HL-60 (cell line): Measurements from ENCODE around the gene TBCD.

Source experiments
- DNase-seq, 2 experiments: peaks; one replicate each; pipeline ENCODE4 v3.0.0-alpha.2; 2010 to 2020; ENCODE audit warnings: low read depth in 1 of 2, low spot score in 1 of 2
- H3K27ac ChIP-seq: fragments of 250-450 bp; sonication (Bioruptor Pico); replicated peaks from 2 replicates; pipeline ENCODE4 v1.5.1; 2020; ENCODE audit warnings: mild to moderate bottlenecking, moderate library complexity
- H3K27me3 ChIP-seq: fragments of 250-450 bp; sonication (Bioruptor Pico); 2 replicates; pipeline ENCODE4 v1.5.1; 2021; ENCODE audit warnings: mild to moderate bottlenecking, moderate library complexity; ENCODE audit not compliant: insufficient read depth, poor library complexity, severe bottlenecking
- H3K4me3 ChIP-seq: replicated peaks from 2 replicates; pipeline ENCODE4 v1.5.1; 2011; ENCODE audit warnings: mild to moderate bottlenecking, control low read depth, low read length; ENCODE audit not compliant: insufficient read depth
- CTCF ChIP-seq: IDR thresholded peaks from one replicate; pipeline ENCODE4 v1.5.1; 2011; ENCODE audit warnings: low read length, control low read depth, inconsistent platforms; ENCODE audit not compliant: insufficient read depth
- GABPA ChIP-seq: IDR thresholded peaks from 2 replicates; pipeline ENCODE4 v1.6.1; 2012; ENCODE audit warnings: low read depth
- POLR2AphosphoS5 ChIP-seq: IDR thresholded peaks from 2 replicates; pipeline ENCODE4 v1.6.1; 2012; ENCODE audit warnings: low read depth
- REST ChIP-seq: IDR thresholded peaks from 2 replicates; pipeline ENCODE4 v1.6.1; 2012; ENCODE audit warnings: low read depth; ENCODE audit not compliant: insufficient replicate concordance
- SPI1 ChIP-seq: IDR thresholded peaks from 2 replicates; pipeline ENCODE4 v1.6.1; 2012; ENCODE audit warnings: low read depth, mild to moderate bottlenecking, borderline replicate concordance

TBCD gene

GRCh38 chr17:82970818-82971590 lies 219.1 kb downstream of the TBCD start:
- Histone ChIP-seq H3K27ac (no peak overlapping the region), H3K27me3 (no peaks in the 10 kb centered on the region), H3K4me3 (no peak overlapping the region)
- DNase-seq = no peak
- no peak for TF ChIP-seq CTCF
- no peak for TF ChIP-seq REST
- no peak for TF ChIP-seq POLR2AphosphoS5
- TF ChIP-seq SPI1 = no peak
- TF ChIP-seq GABPA = no peak

- no peaks in the 10 kb centered on the region for H3K27me3 ChIP-seq
- no peak overlapping the region for H3K4me3 ChIP-seq
- TF ChIP-seq CTCF (no peak), GABPA (no peak), REST (no peak), SPI1 (no peak), POLR2AphosphoS5 (no peak)
- H3K27ac ChIP-seq = no peak overlapping the region
- no peak for DNase-seq
These were observed 221.0 kb downstream of the TBCD start for GRCh38 chr17:82972836-82973372.

GRCh38 chr17:82973456-82974135 lies 221.7 kb downstream of the TBCD start:
- no peaks in the 10 kb centered on the region for H3K27me3 ChIP-seq
- no peak for TF ChIP-seq POLR2AphosphoS5
- no peak for TF ChIP-seq REST
- no peak for TF ChIP-seq GABPA
- no peak for TF ChIP-seq CTCF
- TF ChIP-seq SPI1 = no peak
- H3K4me3 ChIP-seq = no peak overlapping the region
- no peak overlapping the region for H3K27ac ChIP-seq
- no peak for DNase-seq
